GM19467 (cell line): ENCODE results near the gene SEMA4A.
"Not testable (repeated sequence)": the region's sequence is repeated elsewhere in the genome, so short reads cannot be mapped to it uniquely, and the experiment has no call there.

Source experiments
- ATAC-seq: cut with Tn5 transposase; IDR thresholded peaks from one replicate; pipeline ENCODE4 v1.9.1; 2021; ENCODE audit warnings: mild to moderate bottlenecking, moderate library complexity; ENCODE audit not compliant: unreplicated experiment

SEMA4A gene

DNA sequence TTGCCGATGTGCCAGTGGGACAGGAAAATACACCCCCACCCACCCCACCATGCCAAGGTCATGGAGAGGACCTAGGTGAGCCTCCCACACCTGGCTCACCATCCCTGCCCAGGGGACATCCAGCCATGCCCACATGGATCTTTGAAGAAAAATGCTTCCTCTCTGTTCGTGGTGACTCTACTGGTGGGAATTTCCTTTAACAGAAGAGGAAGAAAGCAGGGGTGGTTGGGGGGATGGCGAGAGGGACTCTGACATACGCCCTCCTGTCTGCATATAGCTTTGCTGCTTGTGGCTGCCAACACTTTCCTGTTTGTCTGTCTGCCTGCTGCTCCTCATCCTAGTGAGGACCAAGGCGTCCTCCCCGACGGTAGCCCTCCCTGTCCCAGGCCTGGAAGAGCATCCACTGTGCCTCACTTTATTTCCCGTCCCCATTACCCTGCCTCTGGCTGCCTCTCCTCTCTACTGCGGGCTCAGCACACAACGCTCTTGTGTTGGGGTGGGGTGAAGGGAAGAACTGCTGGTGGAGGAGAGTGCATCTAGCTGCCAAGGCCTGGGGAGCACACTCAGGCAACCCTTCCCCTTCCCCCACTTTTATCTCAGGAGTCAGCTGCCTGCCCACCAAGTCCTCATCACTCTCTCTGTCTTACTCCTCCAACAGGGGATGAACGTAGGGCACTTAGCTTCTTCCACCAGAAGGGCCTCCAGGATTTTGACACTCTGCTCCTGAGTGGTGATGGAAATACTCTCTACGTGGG, 2.5 kb downstream of the SEMA4A start:
- no peak for ATAC-seq

DNA sequence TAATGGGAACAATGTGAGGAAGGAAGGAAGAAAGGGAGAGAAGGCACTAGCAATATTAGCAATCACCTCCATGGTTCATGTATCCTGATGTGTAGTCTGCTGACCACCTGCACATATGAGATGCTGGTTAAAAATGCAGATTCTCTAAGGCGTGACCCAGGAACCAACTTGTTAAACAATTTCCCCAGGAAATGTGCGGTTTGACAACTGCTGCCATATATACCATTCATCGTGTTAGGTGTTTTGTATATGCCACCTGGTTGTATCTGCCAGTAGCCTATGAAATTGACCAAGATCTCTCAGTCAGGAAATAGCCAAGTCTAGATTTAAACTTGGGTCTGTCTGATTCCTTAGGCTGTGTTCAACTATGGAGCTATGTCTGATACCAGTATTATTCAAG, 4.1 kb downstream of the SEMA4A start:
- ATAC-seq: no peak

DNA sequence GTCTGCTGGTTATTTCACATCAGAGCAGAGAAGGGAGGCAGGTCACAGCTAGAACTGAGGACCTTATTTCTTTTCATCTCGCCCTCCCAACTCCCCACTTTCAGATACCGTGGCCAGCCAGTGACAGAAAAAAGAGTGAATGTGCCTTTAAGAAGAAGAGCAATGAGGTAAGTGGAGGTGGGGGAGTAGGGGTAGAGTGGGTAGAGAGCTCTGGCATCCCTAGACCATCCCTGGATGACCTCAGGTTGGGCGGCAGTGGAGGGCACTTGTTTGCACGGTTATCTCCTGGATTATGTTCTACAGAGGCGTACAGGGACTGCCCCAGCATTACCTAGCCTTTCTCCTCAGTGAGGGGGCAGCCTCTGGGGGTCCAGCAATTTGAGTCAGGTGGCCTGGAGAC, 4.6 kb downstream of the SEMA4A start:
- ATAC-seq: no peak

DNA sequence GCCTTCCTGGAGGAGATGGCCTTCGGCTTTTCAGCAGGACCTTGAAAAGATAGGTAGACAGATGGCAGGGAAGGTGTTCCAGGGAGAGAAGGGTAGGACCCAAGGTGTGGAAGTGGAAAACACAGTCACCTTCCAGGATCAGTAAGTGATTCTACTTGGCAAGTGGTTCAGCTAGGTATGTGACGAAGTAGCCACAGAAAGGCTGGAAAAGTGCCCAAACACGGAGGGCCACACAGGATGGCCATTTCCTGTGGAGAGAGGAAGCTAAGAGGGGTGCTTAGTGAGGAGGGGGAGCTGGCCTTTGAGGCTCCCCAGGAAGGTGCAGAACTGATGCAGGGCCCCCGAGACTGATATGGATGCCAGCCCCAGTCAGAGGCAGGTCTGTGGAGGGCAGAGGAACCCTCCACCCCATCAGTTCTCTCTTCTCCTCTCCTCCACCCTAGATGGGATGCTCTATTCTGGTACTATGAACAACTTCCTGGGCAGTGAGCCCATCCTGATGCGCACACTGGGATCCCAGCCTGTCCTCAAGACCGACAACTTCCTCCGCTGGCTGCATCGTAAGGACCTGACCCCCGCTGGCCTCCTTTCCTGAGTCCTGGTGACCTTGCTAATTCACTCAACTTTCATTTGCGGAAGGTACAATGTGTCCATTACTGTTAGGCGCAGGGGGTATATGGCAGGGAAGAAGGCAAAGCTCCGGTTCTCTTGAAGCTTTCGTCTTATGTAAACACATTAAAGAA, 6.8 kb downstream of the SEMA4A start:
- ATAC-seq: no peak

DNA sequence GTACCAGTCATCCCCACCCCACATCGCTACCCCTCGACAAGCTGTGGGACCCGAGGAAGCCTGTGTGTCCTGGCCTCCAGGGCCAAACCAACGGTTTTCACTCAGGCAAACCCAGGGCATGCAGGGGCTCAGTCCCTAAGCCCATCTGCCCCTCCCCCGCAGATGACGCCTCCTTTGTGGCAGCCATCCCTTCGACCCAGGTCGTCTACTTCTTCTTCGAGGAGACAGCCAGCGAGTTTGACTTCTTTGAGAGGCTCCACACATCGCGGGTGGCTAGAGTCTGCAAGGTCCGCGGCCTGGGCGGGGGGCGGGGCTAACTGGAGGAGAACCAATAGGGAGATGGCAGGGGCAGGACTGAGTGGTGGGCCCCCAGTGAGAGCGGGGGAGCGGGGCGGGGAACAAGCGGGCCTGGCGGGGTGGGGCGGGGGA, 7.4 kb downstream of the SEMA4A start:
- no peak for ATAC-seq

DNA sequence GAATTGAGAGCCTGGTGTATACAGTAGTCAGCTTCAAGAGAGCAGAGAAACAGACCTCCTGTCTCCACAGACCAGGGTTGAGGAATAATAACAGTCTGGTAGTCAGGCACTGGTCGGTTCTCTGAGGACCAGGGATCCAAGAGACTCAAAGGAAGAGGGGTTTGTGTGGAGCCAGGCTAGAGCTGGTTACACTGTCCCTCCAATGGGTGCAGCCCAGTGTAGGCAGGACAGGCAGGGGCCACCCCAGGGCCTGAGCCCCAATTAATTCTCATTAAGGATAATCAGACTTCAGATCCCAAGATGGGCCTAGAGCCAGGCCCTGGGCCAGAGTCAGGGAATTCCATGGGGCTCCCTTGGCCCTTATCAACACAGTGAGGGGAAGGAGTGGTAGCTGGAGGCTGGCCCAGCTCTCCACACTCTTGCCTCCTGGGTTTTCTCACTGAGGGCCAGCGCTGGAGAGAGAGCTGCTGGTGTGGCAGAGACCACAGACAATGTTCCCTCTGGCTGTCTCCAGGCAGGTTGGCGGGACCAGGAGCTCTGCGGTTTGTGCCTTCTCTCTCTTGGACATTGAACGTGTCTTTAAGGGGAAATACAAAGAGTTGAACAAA, 9.1 kb downstream of the SEMA4A start:
- no peak for ATAC-seq

DNA sequence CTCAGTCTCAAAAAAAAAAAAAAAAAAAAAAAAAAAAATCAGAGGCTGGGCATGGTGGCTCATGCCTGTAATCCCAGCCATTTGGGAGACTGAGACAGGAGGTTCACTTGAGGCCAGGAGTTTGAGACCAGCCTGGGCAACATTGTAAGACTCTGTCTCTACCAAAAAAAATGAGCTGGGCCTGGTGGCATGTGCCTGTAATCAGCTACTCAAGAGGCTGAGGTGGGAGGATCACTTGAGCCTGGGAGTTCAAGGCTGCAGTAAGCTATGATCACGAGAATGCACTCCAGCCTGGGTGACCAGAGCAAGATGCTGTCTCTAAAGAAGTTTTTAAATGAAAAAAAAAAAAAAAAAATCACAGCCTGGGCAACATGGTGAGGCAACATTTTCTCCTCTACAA, 10.3 kb downstream of the SEMA4A start:
- ATAC-seq: no peak

DNA sequence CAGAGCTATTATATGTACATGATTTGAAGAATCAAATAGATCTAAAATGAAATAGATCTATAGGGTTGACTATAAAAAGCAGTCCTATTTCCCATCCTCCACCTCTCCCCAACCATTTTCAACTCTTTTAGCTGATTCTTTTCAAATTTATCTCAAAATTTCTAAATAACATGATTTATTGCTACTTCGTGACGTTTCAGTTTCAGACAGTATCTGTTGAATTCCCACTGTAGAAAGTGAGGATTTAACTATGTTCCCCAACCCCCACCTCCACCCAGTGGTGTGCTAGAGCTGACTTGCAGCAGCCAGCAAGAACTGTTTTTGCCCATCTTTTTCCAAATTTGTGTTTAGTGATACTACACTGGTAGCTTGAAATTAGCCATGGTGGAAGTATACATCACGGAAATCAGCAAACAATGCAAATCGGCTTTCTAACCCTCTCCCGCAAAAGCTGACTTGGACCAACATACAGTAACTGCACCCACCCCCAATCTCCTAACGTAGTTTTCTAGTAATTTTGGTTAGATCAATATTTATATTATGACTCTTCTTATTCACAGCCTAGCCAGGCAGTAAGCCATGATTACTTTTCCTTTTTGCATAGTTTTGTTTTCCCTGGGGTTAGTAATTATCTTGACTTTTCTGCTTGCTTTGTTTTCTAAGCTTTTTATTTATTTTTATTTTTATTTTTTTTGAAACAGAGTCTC, 10.9 kb downstream of the SEMA4A start:
- ATAC-seq: no peak

DNA sequence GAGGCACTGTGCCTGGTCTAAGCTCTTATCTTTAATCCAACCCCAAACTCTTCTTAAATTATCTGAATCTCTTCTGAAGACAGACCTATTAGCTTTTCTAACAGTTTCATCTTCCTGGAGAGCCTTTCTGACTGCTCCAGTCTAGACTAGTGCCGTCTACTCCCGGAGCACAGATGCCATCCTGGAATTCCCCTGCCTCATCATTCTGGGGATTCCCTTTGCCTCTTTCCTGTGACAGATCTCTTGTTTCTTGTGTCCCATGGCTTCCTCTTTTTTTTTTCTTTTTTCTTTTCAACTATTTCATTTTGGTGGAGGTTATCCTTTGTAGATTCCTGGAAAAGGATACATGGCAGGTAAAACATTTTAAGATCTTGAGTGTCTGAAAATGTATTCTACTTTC, 11.7 kb downstream of the SEMA4A start:
- no peak for ATAC-seq

DNA sequence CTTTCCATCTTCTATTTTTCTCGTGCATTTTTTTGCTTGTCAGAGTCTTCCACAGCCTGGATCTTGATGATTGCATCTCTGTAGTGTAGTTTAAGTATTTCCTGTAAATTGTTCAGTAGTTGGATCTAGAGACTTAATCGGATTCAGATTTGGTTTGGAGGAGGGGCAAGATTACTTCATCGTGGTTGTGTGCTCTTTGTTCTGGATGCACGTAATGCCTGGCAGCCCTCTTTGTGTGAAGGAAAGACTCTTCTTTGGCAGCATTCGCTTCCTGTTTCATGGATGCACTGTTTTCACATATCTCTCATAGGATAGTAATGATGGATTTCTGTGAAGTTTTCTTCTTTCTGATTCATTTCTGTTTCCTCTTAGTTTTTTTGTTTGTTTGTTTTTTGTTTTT, 14.2 kb downstream of the SEMA4A start:
- ATAC-seq: no peak

DNA sequence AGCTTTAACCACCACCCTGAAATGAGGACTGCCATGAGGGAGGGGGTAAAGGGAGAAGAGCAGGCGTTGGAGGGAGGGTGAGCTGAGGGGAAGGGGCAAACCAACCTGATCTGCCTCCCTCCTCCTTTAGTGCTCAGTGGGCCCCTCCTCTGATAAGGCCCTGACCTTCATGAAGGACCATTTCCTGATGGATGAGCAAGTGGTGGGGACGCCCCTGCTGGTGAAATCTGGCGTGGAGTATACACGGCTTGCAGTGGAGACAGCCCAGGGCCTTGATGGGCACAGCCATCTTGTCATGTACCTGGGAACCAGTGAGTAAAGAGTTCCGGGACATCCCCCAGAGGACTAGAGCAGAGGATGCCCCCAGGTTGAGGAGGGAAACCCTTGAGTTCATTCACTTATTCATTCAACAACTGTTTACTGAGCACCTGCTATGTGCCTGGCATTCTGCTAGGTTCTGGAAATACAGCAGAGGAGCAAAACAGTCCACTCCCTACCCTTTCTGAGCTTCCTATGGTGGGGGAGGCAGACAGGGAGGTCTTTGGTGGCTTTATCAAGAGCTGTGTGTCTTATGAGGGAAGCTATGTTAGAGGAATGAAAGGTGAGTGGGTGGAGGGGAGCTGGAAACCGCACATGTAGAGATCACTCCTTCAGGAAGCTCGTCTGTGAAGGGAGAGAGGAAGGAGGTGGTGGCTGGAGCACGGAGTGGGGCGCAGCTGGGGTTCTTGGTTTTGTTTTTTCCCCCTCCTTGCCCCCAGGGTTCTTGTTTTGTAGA, 19.5 kb downstream of the SEMA4A start:
- ATAC-seq: no peak

DNA sequence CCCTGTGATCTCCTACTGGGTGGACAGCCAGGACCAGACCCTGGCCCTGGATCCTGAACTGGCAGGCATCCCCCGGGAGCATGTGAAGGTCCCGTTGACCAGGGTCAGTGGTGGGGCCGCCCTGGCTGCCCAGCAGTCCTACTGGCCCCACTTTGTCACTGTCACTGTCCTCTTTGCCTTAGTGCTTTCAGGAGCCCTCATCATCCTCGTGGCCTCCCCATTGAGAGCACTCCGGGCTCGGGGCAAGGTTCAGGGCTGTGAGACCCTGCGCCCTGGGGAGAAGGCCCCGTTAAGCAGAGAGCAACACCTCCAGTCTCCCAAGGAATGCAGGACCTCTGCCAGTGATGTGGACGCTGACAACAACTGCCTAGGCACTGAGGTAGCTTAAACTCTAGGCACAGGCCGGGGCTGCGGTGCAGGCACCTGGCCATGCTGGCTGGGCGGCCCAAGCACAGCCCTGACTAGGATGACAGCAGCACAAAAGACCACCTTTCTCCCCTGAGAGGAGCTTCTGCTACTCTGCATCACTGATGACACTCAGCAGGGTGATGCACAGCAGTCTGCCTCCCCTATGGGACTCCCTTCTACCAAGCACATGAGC, 23.3 kb downstream of the SEMA4A start:
- ATAC-seq: no peak

DNA sequence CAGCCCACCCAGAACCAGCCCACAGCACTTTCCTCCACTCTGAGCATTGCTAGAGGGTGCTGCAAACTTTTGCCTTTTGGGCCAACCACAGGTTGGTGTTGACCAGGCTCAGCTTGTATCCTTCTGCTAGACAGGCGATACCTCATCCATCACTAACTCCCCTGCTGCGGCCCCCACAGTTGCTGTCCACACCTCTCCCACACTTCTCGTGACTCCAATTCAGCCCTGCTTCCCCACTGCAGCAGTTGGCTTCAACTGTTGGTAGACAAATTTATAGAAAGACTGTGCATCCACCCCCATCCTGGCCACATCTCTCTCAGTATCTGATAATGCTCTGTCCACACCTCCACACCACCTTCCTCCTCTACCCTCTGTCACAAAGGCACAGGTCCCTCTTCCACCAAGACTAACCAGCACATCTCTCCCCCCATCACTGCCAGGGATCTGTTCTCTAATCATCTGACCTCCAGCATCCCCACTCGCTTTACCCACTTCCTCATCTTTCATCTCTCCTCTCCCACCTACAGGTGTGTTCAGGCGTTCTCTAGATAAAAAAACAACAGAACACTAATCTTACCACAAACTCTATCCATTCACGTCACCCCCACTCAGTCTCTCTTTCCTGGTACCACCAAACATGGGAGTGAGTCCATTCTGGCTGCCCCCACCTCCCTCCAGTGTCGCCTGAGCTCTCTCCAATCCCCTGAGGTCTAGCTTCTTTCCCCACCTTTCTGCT, 24.7 kb downstream of the SEMA4A start:
- ATAC-seq: no peak

DNA sequence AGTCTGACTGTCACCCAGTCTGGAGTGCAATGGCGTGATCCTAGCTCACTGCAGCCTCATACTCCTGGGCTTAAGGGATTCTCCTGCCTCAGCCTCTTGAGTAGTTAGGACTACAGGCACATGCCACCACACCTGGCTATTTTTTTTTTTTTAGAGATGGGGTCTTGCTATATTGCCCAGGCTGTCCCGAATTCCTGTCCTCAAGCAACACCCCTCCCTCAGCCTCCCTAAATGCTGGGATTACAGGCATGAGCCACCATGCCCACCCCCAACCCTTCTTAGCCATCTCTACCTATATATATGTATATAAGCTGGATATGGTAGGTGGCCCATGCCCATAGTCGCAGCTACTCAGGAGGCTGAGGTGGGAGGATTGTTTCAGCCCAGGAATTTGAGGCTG, 27.1 kb downstream of the SEMA4A start:
- no peak for ATAC-seq

DNA sequence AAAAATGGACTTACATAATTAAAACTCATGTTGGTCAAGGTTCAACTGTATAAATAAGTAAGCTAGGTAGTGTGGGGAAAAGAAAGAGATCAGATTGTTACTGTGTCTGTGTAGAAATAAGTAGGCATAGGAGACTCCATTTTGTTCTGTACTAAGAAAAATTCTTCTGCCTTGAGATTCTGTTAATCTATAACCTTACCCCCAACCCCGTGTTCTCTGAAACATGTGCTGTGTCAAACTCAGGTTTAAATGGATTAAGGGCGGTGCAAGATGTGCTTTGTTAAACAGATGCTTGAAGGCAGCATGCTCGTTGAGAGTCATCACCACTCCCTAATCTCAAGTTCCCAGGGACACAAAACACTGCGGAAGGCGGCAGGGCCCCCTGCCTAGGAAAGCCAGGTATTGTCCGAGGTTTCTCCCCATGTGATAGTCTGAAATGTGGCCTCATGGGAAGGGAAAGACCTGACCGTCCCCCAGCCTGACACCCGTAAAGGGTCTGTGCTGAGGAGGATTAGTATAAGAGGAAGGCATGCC, 28.1 kb downstream of the SEMA4A start:
- not testable (repeated sequence) for ATAC-seq

DNA sequence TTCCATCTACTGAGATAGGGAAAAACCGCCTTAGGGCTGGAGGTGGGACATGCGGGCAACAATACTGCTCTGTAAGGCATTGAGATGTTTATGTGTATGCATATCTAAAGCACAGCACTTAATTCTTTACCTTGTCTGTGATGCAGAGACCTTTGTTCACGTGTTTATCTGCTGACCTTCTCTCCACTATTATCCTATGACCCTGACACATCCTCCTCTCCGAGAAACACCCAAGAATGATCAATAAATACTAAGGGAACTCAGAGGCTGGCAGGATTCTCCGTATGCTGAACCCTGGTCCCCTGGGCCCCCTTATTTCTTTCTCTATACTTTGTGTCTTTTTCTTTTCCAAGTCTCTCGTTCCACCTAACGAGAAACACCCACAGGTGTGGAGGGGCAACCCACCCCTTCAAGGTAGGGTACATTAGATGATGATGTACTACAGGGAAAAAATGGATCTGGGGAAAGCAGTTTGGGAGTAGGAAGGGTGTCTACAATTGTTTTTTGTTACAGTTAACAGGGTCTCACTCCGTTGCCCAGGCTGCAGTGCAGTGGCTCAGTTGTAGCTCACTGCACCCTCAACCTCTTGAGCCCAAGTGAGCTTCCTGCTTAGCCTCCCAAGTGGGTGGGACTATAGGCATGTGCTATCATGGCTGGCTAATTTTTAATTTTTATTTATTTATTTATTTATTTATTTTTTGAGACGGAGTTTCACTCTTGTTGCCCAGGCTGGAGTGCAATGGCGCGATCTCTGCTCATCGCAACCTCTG, 28.8 kb downstream of the SEMA4A start:
- ATAC-seq: not testable (repeated sequence)

DNA sequence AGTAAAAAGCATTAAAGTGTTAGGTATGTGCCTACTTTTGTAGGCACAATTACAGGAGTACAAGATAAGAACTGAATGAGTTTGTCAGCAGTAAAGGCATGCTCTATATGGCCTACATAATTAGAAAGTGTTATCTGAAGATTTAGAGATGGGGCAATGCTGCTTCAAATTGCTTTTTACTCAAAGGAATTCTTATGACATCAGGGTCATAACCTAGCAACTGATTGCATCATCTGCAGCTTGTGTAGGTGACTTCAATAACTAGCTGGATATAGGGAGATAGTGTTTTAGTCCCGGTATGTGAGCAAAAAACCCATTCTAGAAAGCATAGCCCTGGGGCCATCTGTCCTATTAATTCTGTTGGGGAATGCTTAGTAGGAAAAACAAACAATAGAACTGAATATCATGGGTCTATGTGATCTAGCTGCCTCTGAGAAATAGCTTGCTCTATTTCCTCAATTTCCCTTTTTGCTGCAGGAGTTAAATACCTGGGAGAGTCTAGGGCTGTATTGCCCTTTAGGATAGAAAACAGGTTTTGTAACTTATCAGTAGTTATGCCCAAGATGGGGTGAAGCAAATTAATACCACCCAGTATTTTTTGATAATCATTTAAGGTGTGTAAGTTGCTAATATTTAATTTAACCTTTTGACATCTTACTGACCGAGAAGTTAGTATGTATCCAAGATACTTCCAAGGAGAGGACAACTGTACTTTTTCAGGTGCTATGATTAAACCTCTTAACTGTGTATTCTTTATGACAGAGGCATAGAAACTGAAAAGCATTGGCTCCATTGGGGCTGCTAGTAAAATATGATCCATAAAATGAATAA, 33.2 kb downstream of the SEMA4A start:
- not testable (repeated sequence) for ATAC-seq

DNA sequence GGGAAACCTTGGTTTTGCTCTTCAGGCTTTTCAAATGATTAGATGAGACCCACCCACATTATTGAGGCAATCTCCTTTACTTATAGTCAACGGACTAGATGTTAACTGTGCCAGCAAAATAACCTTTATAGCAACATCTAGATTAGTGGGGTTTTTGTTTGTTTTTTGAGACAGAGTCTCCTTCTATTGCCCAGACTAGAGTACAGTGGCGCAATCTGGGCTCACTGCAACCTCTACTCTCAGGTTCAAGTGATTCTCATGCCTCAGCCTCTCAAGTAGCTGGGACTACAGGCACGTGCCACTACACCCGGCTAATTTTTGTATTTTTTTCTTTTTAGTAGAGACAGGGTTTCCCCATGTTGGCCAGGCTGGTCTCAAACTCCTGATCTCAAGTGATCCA, 36.9 kb downstream of the SEMA4A start:
- not testable (repeated sequence) for ATAC-seq
